Skeletal muscle satellite cell (primary cell): ENCODE measurements around the gene ARF3.

Experiments
- H3K27me3 ChIP-seq: 2 replicates; pipeline ENCODE4 v1.7.0; 2013; ENCODE audit warnings: low read length; ENCODE audit not compliant: control insufficient read depth, insufficient read depth
- H3K36me3 ChIP-seq: 2 replicates; pipeline ENCODE4 v1.7.0; 2013; ENCODE audit warnings: mild to moderate bottlenecking, control low read depth, low read length; ENCODE audit not compliant: insufficient read depth
- H3K4me1 ChIP-seq: 2 replicates; pipeline ENCODE4 v1.7.0; 2013; ENCODE audit warnings: low read length; ENCODE audit not compliant: control insufficient read depth, insufficient read depth
- H3K4me2 ChIP-seq: 2 replicates; pipeline ENCODE4 v1.7.0; 2013; ENCODE audit warnings: mild to moderate bottlenecking, low read length
- H3K4me3 ChIP-seq: 2 replicates; pipeline ENCODE4 v1.7.0; 2013; ENCODE audit warnings: low read length
- H3K9ac ChIP-seq: 2 replicates; pipeline ENCODE4 v1.7.0; 2013; ENCODE audit warnings: mild to moderate bottlenecking, low read depth, low read length, moderate library complexity
- H3K9me3 ChIP-seq: replicated peaks from 2 replicates; pipeline ENCODE4 v1.7.0; 2013; ENCODE audit warnings: mild to moderate bottlenecking, control low read depth, low read length

ARF3 gene

DNA sequence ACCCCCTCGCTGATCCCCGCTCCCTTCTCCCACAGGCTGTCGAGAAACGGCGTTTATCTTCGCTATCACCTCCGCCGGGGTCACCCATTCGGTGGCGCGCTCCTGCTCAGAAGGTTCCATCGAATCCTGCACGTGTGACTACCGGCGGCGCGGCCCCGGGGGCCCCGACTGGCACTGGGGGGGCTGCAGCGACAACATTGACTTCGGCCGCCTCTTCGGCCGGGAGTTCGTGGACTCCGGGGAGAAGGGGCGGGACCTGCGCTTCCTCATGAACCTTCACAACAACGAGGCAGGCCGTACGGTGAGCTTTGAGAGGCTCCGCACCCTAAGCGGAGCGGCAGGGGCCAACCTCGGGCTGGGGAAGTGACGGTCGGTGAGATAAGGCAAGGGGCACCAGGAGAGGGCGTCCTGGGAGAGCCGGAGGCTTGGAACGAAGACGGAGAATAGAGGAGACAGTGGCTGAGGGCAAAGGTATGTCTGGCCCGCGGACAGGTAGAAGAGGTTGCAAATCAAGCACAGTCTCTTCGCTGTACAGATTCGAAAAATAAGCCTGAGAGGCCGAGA lies 23.2 kb upstream of the ARF3 start:
- Histone ChIP-seq H3K4me3 (no peak overlapping the region), H3K4me1 (peaks cover 37% of the 10 kb centered on the region)

DNA sequence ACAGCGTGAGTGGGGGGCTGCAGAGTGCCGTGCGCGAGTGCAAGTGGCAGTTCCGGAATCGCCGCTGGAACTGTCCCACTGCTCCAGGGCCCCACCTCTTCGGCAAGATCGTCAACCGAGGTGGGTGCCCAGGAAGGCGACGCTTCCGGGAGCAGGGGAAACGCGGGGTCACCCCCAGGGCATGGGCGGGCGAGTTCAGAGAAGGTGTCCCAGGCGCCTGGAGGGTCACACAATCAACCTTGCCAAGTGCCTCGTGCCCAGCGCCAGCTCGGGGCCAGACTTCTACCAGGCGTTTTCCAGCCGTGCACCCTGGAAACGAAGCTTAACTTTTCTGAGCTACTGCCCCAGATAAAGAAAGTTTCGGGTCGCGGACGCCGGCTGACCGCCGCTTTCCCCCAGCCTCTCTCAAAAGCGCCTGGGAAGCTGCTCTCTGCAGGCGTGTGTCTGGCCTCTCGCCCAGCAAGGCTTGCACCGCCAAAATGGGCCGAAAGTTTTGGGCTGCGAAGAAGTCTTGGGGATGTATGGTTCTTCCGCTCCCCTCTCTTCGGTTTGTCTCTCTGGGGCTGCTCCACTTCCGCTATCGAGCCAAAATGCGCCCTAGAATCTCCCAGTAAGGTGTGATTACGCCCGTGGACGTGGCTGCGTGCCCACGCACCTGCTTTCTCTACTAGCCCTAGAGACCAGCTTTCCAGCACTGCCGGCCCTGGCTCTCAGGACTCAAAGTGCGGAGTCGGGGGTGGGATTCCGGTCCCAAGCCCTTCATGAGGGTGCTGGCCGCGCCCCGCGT lies 22.5 kb upstream of the ARF3 start:
- H3K4me3 ChIP-seq = no peak overlapping the region
- peak overlapping the region; percentile 70 for H3K4me2 ChIP-seq
- H3K36me3 ChIP-seq = no peaks in the 10 kb centered on the region
- H3K27me3 ChIP-seq = peaks cover 92% of the 10 kb centered on the region
- H3K9ac ChIP-seq = no peak overlapping the region
- H3K9me3 ChIP-seq = no peaks in the 10 kb centered on the region
- H3K4me1 ChIP-seq = peaks cover 37% of the 10 kb centered on the region

More for the DNA sequence above, 23.2 kb upstream of the ARF3 start:
- no peaks in the 10 kb centered on the region for H3K9me3 ChIP-seq
- H3K9ac ChIP-seq = no peak overlapping the region
- H3K27me3 ChIP-seq = peaks cover 94% of the 10 kb centered on the region
- H3K4me2 ChIP-seq = peak overlapping the region; percentile 70
- H3K36me3 ChIP-seq = no peaks in the 10 kb centered on the region

DNA sequence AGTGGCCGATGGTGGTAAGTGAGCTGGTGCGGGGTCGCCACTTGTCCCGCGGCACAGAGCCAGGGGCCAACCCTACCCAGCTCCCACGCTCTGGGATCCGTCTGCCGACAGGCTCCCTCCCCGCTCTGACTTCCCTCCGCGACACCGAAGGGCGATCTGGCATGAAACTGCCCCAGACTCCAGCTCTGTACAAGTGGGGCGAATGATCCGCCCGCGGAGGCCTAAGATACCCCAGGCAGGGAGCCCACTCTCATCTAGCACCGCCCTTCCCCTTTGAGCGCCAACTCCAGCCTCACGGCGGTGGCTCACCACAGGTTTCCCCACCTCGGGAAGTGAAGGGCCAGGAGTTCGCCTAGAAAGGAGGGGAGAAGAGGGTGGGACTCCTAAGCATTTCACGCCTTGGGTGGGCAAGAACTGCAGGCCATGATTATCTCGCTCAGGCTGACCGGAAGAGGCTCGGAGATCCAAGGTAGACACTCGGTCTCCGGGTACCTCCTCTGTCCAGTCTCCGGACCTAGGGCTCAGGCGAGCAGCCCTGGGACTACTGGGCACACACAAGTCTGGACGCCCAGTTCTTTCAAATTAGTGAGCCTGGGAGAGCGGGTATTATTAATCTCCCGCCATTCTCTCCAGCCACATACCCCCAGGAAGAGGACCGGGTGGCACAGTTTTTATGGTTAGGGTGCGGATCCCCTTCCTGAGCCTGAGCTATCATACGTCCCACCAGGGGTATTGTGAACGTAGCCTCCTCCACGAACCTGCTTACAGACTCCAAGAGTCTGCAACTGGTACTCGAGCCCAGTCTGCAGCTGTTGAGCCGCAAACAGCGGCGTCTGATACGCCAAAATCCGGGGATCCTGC lies 21.7 kb upstream of the ARF3 start:
- Histone ChIP-seq H3K4me1 (peaks cover 37% of the 10 kb centered on the region), H3K36me3 (no peaks in the 10 kb centered on the region), H3K9me3 (no peaks in the 10 kb centered on the region), H3K27me3 (peaks cover 91% of the 10 kb centered on the region), H3K9ac (no peak overlapping the region), H3K4me3 (peak overlapping the region; percentile 28), H3K4me2 (peak overlapping the region; percentile 70)

DNA sequence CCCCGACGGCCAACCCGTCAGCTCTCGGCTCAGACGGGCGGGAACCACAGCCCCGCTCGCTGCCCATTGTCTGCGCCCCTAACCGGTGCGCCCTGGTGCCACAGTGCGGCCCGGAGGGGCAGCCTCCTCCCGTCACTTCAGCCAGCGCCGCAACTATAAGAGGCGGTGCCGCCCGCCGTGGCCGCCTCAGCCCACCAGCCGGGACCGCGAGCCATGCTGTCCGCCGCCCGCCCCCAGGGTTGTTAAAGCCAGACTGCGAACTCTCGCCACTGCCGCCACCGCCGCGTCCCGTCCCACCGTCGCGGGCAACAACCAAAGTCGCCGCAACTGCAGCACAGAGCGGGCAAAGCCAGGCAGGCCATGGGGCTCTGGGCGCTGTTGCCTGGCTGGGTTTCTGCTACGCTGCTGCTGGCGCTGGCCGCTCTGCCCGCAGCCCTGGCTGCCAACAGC lies 21.0 kb upstream of the ARF3 start, which contains the start of gene WNT1:
Gene WNT1 (plus strand): TSS at position 32 of the 450 bp plus-strand sequence. CDS start 329 bp downstream, at position 361.
- H3K36me3 ChIP-seq = no peaks in the 10 kb centered on the region
- no peaks in the 10 kb centered on the region for H3K9me3 ChIP-seq
- no peak within 1 kb of the TSS for H3K9ac ChIP-seq
- H3K27me3 ChIP-seq = peaks cover 91% of the 10 kb centered on the region
- H3K4me1 ChIP-seq = peaks cover 37% of the 10 kb centered on the region
- H3K4me3 ChIP-seq = peak within 1 kb of the TSS; percentile 28
- H3K4me2 ChIP-seq = peak within 1 kb of the TSS; percentile 70

DNA sequence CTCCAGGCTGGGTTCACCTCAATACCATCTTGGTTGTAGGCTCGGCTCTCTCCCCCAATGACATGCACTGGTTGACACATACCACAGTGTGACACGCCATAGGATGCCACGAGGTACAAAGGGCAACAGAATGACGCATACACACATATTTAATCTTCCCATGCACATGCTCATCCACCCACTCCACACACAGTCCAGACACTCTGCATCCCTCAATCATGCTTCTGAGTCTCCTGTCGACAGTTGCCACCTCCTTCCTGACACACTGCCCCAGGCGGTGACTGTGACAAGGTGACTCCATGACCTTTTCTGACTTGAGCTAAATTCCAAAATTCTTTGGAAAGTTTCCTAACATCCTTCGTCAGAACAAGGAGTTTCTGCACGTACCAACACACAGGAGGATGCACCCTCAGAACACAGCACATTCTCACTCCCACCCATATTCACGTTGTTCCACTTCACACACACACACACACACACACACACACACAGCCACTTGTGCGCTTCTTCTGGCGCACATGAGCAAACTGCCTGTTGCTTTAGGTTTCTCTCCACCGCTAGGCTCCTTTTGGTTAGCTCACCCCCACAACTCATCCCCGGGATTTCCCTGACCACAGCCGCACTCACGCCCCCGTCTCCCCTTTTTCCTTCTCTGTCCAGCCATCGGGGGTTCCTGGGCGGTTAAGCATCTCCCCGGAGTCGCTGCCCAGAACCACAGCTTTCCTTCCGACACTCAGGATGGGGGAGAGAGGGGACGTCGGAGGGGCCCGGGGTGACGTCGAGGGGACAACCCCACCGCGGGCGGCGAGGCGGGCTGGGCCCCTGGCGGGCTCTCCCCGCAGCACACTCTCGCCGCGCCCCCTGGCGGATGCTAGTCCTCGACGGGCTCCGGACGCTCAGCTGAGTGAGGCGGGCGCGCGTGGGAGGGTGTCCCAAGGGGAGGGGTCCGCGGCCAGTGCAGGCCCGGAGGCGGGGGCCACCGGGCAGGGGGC lies 20.3 kb upstream of the ARF3 start:
- peak overlapping the region; percentile 70 for H3K4me2 ChIP-seq
- no peak overlapping the region for H3K4me3 ChIP-seq
- H3K9ac ChIP-seq = no peak overlapping the region
- H3K4me1 ChIP-seq = peaks cover 37% of the 10 kb centered on the region
- H3K36me3 ChIP-seq = no peaks in the 10 kb centered on the region
- H3K9me3 ChIP-seq = no peaks in the 10 kb centered on the region
- H3K27me3 ChIP-seq = peaks cover 93% of the 10 kb centered on the region

DNA sequence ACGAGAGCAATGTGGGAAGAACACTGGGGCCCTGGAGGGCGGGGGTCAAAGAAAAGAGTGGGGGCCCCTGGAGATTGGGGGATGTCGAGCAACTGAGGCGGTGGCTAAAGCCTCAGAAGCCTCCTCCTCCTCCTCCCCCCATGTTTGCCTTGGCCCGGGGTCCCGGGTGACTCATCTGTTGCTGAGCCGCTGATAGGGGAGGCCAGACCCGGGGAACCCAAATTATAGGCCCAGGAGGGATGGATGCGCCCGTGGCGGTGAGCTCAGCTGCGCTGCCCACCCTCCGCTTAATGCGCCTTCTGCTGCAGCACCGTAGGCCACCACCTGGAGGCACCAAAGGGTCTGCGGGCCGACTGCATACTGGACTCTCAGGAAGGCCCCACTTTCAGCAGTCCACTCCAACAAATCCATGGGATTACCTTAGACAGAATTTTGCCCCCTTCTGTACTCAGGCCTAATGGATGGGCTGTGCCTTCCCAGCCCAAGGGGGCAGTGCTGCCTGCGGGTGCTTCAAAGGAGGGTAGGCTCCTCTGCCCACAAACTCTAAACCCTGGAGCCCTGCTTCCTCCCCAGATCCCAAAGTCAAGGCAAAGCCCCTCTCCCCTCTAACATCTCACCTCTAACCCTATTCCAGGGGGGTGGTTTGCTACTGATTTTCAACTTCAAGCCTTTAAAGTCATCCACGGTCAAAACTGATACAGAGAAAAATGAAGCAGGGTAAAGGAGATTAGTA lies 16.8 kb upstream of the ARF3 start:
- Histone ChIP-seq H3K9ac (no peak overlapping the region), H3K27me3 (peaks cover 91% of the 10 kb centered on the region), H3K9me3 (no peaks in the 10 kb centered on the region), H3K4me1 (peaks cover 26% of the 10 kb centered on the region), H3K4me3 (no peak overlapping the region), H3K4me2 (no peak overlapping the region), H3K36me3 (no peaks in the 10 kb centered on the region)

DNA sequence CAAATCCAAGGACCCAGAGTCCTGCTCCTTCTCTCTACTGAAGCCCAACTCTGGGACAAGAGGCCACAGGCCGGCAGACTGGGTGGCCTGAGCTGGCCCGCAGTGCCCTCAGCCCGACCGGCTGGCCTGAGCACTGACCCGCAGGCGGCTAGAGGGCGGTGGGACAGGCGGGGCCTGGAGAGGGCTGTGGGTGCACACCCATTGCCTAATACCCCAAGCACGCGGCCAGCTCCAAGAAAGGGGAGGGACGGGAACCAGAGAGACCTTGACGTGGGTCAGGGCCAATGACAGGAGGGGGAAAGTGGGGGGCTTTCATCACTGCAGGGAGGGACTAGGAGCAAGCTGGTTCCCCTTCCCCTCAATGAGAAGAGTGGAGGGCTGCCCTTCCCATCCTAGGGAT lies 16.2 kb upstream of the ARF3 start:
- peaks cover 89% of the 10 kb centered on the region for H3K27me3 ChIP-seq
- H3K36me3 ChIP-seq = no peaks in the 10 kb centered on the region
- no peak overlapping the region for H3K4me2 ChIP-seq
- H3K9me3 ChIP-seq = no peaks in the 10 kb centered on the region
- peaks cover 21% of the 10 kb centered on the region for H3K4me1 ChIP-seq
- H3K4me3 ChIP-seq = no peak overlapping the region
- H3K9ac ChIP-seq = no peak overlapping the region

DNA sequence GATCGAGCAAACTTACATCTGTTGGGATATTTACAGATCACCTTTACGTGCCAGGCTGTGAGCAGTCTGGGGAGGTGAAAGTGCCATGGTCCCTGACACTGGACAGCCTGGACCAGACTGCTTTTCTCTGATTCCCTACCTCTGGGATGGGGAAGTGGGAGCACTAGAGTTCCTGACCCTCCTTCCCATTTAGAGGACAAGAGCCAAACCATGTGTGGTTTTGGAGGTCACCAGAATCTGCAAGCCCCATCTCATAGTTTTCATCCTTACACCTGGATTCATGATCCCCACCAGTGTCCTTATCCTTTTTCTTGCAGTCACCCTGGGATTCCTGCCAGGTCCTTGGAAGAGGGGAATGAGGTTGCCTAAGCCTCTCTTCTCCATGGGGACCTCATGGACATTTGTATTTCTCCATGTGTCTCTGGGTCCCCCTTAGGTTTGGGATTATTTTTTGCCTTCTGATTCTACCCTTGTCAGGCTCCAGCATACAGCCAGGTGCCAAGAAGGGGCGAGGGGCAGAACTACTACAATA lies 15.7 kb upstream of the ARF3 start:
- H3K4me3 ChIP-seq = no peak overlapping the region
- H3K9ac ChIP-seq = no peak overlapping the region
- H3K27me3 ChIP-seq = peaks cover 89% of the 10 kb centered on the region
- H3K4me1 ChIP-seq = peaks cover 18% of the 10 kb centered on the region
- no peaks in the 10 kb centered on the region for H3K9me3 ChIP-seq
- no peaks in the 10 kb centered on the region for H3K36me3 ChIP-seq
- H3K4me2 ChIP-seq = no peak overlapping the region

DNA sequence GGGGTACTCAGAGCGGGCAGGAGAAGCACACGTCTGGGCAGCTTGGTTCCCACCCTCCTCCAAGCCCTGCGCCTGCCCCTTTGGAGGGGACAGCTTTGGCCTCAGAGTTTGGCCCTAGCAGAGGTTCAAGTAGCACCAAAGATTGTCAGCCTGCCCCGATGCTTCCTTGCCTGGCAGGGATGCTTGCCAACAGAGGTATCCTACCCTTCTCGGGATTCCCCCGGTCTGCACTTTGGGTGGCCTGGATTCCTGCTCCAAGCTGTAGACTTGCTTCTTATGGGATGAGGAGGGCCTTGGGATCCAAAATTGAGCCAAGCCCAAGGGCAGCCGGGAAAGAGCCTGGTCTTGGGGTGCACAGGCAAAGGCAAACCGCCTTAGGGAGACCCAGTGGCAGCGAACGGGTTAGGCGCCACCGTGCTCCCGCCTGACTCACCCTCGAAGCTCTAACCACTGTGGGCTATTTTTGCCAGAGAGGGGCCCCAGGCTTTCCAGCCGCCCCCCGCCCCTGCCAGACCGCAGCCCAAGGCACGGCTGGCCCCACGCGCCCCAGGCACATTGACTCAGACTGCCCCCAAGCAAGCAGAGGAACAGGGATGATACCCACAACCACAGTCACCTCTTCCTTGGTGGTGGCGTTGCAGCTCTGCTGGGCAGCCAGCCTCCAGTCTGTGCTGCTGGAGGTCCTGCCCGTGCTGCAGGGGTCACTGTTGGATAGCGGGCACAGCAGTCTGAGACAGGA lies 15.1 kb upstream of the ARF3 start:
- no peak overlapping the region for H3K9ac ChIP-seq
- H3K27me3 ChIP-seq = peaks cover 86% of the 10 kb centered on the region

More for the DNA sequence above, 15.1 kb upstream of the ARF3 start:
- no peaks in the 10 kb centered on the region for H3K36me3 ChIP-seq
- H3K4me2 ChIP-seq = no peak overlapping the region
- H3K4me3 ChIP-seq = no peak overlapping the region
- no peaks in the 10 kb centered on the region for H3K9me3 ChIP-seq
- peaks cover 14% of the 10 kb centered on the region for H3K4me1 ChIP-seq
